Cardiac muscle cell (in vitro differentiated cells and primary cell): Measurements from ENCODE around the gene RDH5. TPM values are rescaled to one million over a fixed set of nuclear protein-coding genes. Genes with fewer than 3 reads are reported as not detected.

Experiments used
- DNase-seq, 2 donors: peaks; one replicate each; pipeline versions ENCODE4 v3.0.0 to v3.0.0-alpha.2; 2010 to 2017; ENCODE audit warnings: low read depth in 1 of 2, low spot score in 1 of 2
- H3K27ac ChIP-seq: fragments of 200-600 bp; sonication (generic); 2 replicates; pipeline ENCODE4 v1.5.1; 2016
- H3K27me3 ChIP-seq: fragments of 200-600 bp; sonication (generic); 2 replicates; pipeline ENCODE4 v1.6.0; 2016; ENCODE audit warnings: control low read depth
- H3K36me3 ChIP-seq: fragments of 200-600 bp; sonication (generic); 2 replicates; pipeline ENCODE4 v1.5.1; 2016; ENCODE audit warnings: control low read depth
- H3K4me1 ChIP-seq: fragments of 200-600 bp; sonication (generic); 2 replicates; pipeline ENCODE4 v1.8.1; 2017; ENCODE audit warnings: low read depth, mild to moderate bottlenecking, mixed run types
- H3K4me3 ChIP-seq: fragments of 200-600 bp; sonication (generic); 2 replicates; pipeline ENCODE4 v1.5.1; 2016; ENCODE audit warnings: mild to moderate bottlenecking
- H3K9me3 ChIP-seq: fragments of 200-600 bp; sonication (generic); 2 replicates; pipeline ENCODE4 v1.5.1; 2017; ENCODE audit warnings: low read depth, mild to moderate bottlenecking, control low read depth
- CTCF ChIP-seq: IDR thresholded peaks from 2 replicates; pipeline ENCODE4 v1.5.1; 2012; ENCODE audit warnings: low read depth, mild to moderate bottlenecking, low read length
- polyA plus RNA-seq: library from polyadenylated mRNA; unstranded; fragments of >200 nt; fragmentation: Nextera tagmentation; extraction: Ambion mirVana; gene quantifications from 2 replicates; pipeline ENCODE4 v1.2.1, GENCODE V29; 2016
- total RNA-seq: library from RNA; depleted of rRNA; stranded (reverse); fragments of >200 nt; gene quantifications from 2 replicates; pipeline ENCODE4 v1.2.3, GENCODE V29; 2016

Gene RDH5
- total and polyA plus RNA-seq, 2 experiments from 2014 or later, result 10.1 to 12.6 TPM

- Histone ChIP-seq H3K36me3 (peaks cover 25% of the 10 kb centered on the region), H3K4me1 (no peaks in the 10 kb centered on the region), H3K9me3 (no peaks in the 10 kb centered on the region), H3K27me3 (no peaks in the 10 kb centered on the region), H3K27ac (no peak overlapping the region), H3K4me3 (no peak overlapping the region)
- TF ChIP-seq CTCF, result no peak
- no peak for DNase-seq
These were observed 23.3 kb upstream of the RDH5 start for GRCh38 chr12:55696796-55697462.

GRCh38 chr12:55697686-55698085 lies 22.5 kb upstream of the RDH5 start:
- Histone ChIP-seq H3K36me3 (peaks cover 23% of the 10 kb centered on the region), H3K4me3 (no peak overlapping the region), H3K27ac (no peak overlapping the region), H3K9me3 (no peaks in the 10 kb centered on the region), H3K4me1 (no peaks in the 10 kb centered on the region), H3K27me3 (no peaks in the 10 kb centered on the region)
- no peak for DNase-seq
- TF ChIP-seq CTCF, result no peak

GRCh38 chr12:55698241-55698955 lies 21.8 kb upstream of the RDH5 start:
- H3K4me3 ChIP-seq, result no peak overlapping the region
- no peaks in the 10 kb centered on the region for H3K9me3 ChIP-seq
- no peak overlapping the region for H3K27ac ChIP-seq
- no peaks in the 10 kb centered on the region for H3K27me3 ChIP-seq
- no peak for TF ChIP-seq CTCF
- peaks cover 20% of the 10 kb centered on the region for H3K36me3 ChIP-seq
- H3K4me1 ChIP-seq, result no peaks in the 10 kb centered on the region
- no peak for DNase-seq

- no peak overlapping the region for H3K4me3 ChIP-seq
- H3K4me1 ChIP-seq, result no peaks in the 10 kb centered on the region
- no peaks in the 10 kb centered on the region for H3K27me3 ChIP-seq
- no peak for TF ChIP-seq CTCF
- no peaks in the 10 kb centered on the region for H3K9me3 ChIP-seq
- H3K27ac ChIP-seq, result no peak overlapping the region
- peaks cover 18% of the 10 kb centered on the region for H3K36me3 ChIP-seq
- no peak for DNase-seq
These were observed 21.2 kb upstream of the RDH5 start for GRCh38 chr12:55698965-55699364.

- Histone ChIP-seq H3K4me3 (no peak overlapping the region), H3K36me3 (peaks cover 12% of the 10 kb centered on the region), H3K27me3 (no peaks in the 10 kb centered on the region), H3K9me3 (no peaks in the 10 kb centered on the region), H3K4me1 (no peaks in the 10 kb centered on the region), H3K27ac (no peak overlapping the region)
- TF ChIP-seq CTCF, result no peak
- DNase-seq, result no peak
These were observed 20.6 kb upstream of the RDH5 start for GRCh38 chr12:55699471-55700055.
